ENCODE results near the gene THOC5. TPM values are rescaled to one million over a fixed set of nuclear protein-coding genes. Genes with fewer than 3 reads are reported as not detected.

Gene THOC5
- total and polyA plus RNA-seq, 9 donors, result 26.2 to 51.6 (median 33.5) TPM

GRCh38 chr22:29469755-29470154 lies 83.8 kb downstream of the THOC5 start:
- Histone ChIP-seq H3K36me3 (no peaks in the 10 kb centered on the region), H3K27me3 (no peaks in the 10 kb centered on the region), H3K4me3 (no peak overlapping the region), H3K27ac (no peak overlapping the region), H3K4me1 (ENCODE audit: insufficient read depth) (no peaks in the 10 kb centered on the region), H3K9me3 (no peaks in the 10 kb centered on the region)
- intact Hi-C loops (cut with DNase I), result no loop called here
- 65 to 74% (median 73%) methylated on average over 9 of the region's 9 CpGs for WGBS, 3 donors
- TF ChIP-seq, protein P1, sequence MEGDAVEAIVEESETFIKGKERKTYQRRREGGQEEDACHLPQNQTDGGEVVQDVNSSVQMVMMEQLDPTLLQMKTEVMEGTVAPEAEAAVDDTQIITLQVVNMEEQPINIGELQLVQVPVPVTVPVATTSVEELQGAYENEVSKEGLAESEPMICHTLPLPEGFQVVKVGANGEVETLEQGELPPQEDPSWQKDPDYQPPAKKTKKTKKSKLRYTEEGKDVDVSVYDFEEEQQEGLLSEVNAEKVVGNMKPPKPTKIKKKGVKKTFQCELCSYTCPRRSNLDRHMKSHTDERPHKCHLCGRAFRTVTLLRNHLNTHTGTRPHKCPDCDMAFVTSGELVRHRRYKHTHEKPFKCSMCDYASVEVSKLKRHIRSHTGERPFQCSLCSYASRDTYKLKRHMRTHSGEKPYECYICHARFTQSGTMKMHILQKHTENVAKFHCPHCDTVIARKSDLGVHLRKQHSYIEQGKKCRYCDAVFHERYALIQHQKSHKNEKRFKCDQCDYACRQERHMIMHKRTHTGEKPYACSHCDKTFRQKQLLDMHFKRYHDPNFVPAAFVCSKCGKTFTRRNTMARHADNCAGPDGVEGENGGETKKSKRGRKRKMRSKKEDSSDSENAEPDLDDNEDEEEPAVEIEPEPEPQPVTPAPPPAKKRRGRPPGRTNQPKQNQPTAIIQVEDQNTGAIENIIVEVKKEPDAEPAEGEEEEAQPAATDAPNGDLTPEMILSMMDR (IDR thresholded peaks at IDR 0.05), result no peak
- TF ChIP-seq POLR2A (IDR thresholded peaks at IDR 0.05), result no peak
- no peak for TF ChIP-seq EP300 (IDR thresholded peaks at IDR 0.05)
- no peak for DNase-seq

GRCh38 chr22:29464581-29464980 lies 89.0 kb downstream of the THOC5 start:
- intact Hi-C loops (cut with DNase I), result no loop called here
- 73 to 81% (median 79%) methylated on average over 7 of the region's 7 CpGs for WGBS, 3 donors

DNA sequence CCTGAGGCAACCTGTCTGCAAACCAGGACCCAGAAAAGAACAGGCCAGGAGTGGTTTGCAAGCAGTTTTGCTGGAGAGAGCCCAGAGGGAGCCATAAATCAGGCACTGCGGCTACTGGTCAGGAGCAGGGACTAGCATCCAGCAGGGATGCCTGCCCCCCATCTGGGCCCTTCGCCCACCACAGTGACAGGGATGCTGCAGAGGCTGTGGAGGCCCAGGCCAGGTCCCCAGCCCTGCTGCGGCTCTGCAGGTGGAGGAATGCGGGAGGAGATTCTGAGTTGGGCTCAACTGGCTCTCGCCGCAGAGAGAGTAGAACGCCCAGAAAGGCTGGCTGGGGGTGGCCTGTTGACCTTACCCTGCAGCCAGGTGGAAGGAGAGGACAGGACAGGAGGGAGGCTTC lies 89.9 kb downstream of the THOC5 start:
- Histone ChIP-seq H3K9me3 (no peaks in the 10 kb centered on the region), H3K27ac (no peak overlapping the region), H3K27me3 (no peaks in the 10 kb centered on the region), H3K4me1 (ENCODE audit: insufficient read depth) (no peaks in the 10 kb centered on the region), H3K4me3 (no peak overlapping the region), H3K36me3 (no peaks in the 10 kb centered on the region)
- 87 to 88% (median 88%) methylated on average over 7 of the region's 7 CpGs for WGBS, 3 donors
- TF ChIP-seq, protein P1 (IDR thresholded peaks at IDR 0.05), result no peak
- no peak for TF ChIP-seq POLR2A (IDR thresholded peaks at IDR 0.05)
- no peak for TF ChIP-seq EP300 (IDR thresholded peaks at IDR 0.05)
- intact Hi-C loops (cut with DNase I), result no loop called here
- no peak for DNase-seq

More at GRCh38 chr22:29464581-29464980, 89.0 kb downstream of the THOC5 start:
- H3K4me1 ChIP-seq (ENCODE audit: insufficient read depth), result no peaks in the 10 kb centered on the region
- TF ChIP-seq, protein P1 (IDR thresholded peaks at IDR 0.05), result no peak
- TF ChIP-seq EP300 (IDR thresholded peaks at IDR 0.05) (no peak), POLR2A (IDR thresholded peaks at IDR 0.05) (no peak)
- no peak overlapping the region for H3K4me3 ChIP-seq
- no peaks in the 10 kb centered on the region for H3K9me3 ChIP-seq
- H3K27me3 ChIP-seq, result no peaks in the 10 kb centered on the region
- DNase-seq, result no peak
- H3K36me3 ChIP-seq, result no peaks in the 10 kb centered on the region
- no peak overlapping the region for H3K27ac ChIP-seq

GRCh38 chr22:29461263-29461662 lies 92.3 kb downstream of the THOC5 start:
- H3K9me3 ChIP-seq, result no peaks in the 10 kb centered on the region
- 89 to 92% (median 89%) methylated on average over 5 of the region's 5 CpGs for WGBS, 3 donors
- TF ChIP-seq EP300 (IDR thresholded peaks at IDR 0.05), result no peak
- no peak for TF ChIP-seq POLR2A (IDR thresholded peaks at IDR 0.05)
- TF ChIP-seq, protein P1 (IDR thresholded peaks at IDR 0.05), result no peak
- DNase-seq, result no peak
- no peak overlapping the region for H3K4me3 ChIP-seq
- intact Hi-C loops (cut with DNase I), result no loop called here
- H3K36me3 ChIP-seq, result no peaks in the 10 kb centered on the region
- H3K27me3 ChIP-seq, result no peaks in the 10 kb centered on the region
- no peaks in the 10 kb centered on the region for H3K4me1 ChIP-seq (ENCODE audit: insufficient read depth)
- no peak overlapping the region for H3K27ac ChIP-seq
